Kidney tubule cell (primary cell): ENCODE measurements around the gene FOSL1.
A peak's percentile ranks its signal among the peaks of the same experiment; 100 is the strongest.
"Not testable (repeated sequence)": the region's sequence is repeated elsewhere in the genome, so short reads cannot be mapped to it uniquely, and the experiment has no call there.

Experiments
- DNase-seq: peaks from one replicate; pipeline ENCODE4 v3.0.0-alpha.2; 2018; ENCODE audit warnings: low spot score

FOSL1 gene

DNA sequence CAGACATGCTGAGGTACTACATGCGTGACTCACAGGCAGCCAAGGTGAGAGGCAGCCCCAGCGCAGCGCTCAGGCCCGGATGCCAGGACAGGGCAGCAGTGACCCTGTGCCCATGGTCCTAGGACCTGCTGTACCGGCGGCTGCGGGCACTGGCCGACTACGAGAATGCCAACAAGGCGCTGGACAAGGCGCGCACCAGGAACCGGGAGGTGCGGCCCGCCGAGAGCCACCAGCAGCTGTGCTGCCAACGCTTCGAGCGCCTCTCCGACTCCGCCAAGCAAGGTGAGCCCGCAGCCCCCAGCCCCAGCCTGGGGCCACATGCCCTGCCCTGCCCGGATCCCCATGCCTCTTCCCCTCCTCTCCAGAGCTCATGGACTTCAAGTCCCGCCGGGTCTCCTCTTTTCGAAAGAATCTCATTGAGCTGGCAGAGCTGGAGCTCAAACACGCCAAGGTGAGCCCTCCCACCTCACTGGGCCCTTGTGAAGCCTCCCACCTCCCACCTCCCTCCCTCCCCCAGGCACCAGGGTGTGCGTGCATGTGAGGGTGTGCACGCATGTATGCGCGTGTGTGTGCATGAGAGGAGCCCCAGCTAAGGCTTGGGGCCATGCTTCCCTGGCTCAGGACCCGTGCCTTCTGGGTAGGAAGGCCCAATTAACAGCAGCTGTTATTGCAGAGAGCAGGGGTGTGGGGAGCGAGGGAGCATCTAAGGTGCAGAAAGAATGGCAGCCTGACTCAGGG is 47.5 kb downstream of the FOSL1 start:
- DNase-seq = no peak

DNA sequence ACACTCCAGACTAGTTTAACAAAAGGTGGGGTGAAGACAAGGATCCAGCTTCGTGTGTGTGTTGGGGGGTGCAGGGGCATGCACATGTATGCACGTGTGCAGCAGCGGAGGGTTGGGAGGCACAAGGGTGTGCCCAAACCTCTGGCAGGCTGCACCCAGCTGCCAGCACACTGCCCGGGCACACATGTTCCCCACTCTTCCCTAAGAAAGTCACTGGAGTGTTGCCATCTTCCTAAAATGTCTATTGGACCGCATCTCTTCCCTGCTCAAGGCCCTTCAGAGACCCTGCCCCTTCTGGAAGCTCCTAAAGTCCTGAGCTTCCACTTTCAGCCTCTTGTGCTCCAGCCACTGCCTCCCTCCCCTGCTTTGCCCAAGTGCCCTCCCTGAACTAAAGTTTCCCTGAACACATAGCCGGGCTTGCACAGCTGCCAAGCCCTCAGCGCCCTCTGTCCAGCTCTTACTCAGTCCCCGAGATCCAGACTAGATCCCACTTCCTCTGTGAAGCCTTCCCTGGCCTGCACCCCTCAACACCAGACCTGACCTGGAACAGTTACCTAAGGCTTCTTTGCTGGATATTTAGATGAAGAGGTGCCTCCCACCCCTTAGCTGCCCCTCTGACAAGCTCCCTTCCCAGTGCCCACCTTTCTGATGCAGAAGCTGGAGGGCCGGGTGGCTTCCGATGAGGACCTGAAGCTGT is 48.2 kb downstream of the FOSL1 start:
- no peak for DNase-seq

DNA sequence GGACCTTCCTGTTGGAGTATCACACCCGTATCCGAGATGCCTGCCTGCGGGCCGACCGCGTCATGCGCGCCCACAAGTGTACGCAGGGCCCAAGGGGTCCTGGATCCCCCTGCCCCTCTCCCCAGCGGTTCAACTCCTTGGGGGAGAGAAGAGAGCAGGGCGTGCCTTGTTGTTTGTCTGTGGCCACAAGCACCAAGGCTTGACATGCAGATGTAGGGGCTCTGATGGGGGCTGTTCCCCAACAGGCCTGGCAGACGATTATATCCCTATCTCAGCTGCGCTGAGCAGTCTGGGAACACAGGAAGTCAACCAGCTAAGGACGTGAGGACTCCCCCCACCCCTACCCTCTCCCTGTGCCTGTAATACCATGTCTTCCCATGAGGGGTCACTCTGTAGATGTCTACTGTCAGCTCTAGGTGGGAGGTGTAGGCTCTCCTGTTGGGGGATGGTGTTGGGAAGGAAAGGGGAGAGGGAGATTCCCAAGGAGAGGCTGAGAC is 49.1 kb downstream of the FOSL1 start:
- DNase-seq = peak; percentile 54

GRCh38 chr11:65850217-65851082 is 49.7 kb downstream of the FOSL1 start:
- no peak for DNase-seq

DNA sequence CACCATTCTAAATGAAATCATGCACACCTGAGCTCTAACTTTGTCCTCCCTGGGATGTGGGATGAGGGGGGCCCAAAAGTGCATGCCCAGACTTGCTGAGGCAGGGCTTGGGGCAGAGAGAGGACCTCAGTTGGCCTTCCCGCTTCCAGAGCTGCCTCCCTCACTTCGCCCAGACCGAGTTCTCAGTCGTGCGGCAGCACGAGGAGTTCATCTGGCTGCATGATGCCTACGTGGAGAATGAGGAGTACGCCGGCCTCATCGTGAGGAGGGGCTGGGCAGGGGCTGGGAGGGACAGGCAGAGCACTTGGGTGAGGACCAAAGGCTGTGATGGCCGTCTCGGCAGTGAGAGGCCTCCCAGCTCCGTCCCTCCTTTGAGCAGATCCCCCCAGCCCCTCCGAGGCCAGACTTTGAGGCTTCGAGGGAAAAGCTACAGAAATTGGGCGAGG is 50.4 kb downstream of the FOSL1 start:
- DNase-seq = no peak

- no peak for DNase-seq
These were observed 50.8 kb downstream of the FOSL1 start for GRCh38 chr11:65849366-65849765.

DNA sequence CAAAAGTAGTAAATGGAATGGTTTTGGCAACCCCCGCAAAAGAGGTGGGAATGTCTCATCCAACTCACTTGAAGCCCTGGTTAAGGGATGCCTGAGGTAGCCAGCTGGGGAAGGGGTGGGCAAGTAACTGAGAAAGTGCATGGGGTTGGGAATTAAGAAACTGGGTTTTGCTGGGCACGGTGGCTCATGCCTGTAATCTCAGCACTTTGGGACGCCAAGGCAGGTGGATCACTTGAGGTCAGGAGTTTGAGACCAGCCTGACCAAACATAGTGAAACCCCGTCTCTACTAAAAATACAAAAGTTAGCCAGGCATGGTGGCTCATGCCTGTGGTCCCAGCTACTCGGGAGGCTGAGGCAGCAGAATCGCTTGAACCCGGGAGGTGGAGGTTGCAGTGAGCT is 51.5 kb downstream of the FOSL1 start:
- not testable (repeated sequence) for DNase-seq

DNA sequence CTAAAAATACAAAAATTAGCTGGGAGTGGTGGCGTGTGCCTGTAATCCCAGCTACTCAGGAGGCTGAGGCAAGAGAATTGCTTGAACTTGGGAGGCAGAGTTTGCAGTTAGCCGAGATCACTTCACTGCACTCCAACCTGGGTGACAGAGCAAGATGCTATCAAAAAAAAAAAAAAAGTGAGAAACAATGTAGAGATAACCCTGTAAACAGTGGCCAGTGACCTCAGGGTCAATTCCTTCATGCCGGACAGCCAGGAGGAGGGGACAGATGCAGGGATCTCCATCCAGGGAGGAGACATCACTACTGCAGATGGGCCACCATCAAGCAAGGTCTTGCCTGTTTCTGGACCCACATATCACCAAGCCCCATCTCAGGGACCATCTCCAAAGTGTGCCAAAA is 52.4 kb downstream of the FOSL1 start:
- no peak for DNase-seq

- DNase-seq = no peak
These were observed 55.8 kb downstream of the FOSL1 start for GRCh38 chr11:65844231-65844872.

GRCh38 chr11:65843811-65844210 is 56.4 kb downstream of the FOSL1 start:
- no peak for DNase-seq

DNA sequence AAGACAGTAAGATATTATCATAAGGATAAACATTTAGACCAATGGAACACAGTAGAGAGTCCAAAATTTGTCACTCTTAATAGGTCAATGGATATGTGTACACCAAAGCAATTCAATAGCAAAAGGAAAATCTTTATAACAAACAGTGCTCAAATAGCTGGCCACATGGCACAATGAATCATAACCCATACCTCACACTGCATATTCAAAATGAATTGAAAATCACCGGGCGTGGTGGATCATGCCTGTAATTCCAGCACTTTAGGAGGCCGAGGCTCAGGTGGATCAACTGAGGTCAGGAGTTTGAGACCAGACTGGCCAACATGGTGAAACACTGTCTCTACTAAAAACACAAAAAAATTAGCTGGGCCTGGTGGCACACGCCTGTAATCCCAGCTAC is 58.0 kb downstream of the FOSL1 start:
- no peak for DNase-seq
